Neuronal stem cell (in vitro differentiated cells): ENCODE results near the gene TMEM132E.

Experiments
- DNase-seq: peaks from one replicate; pipeline ENCODE4 v3.0.0-alpha.2; 2013; ENCODE audit warnings: low spot score
- H2AFZ ChIP-seq: one replicate; pipeline ENCODE4 v1.6.1; 2013; ENCODE audit warnings: mild to moderate bottlenecking, low read length, inconsistent platforms
- H2AK5ac ChIP-seq: 2 replicates; pipeline ENCODE4 v1.6.1; 2013; ENCODE audit warnings: low read depth, mild to moderate bottlenecking, inconsistent platforms, low read length, moderate library complexity, mixed read lengths
- H2BK120ac ChIP-seq: 2 replicates; pipeline ENCODE4 v1.6.1; 2013; ENCODE audit warnings: low read depth, mild to moderate bottlenecking, inconsistent platforms, low read length, moderate library complexity, mixed read lengths
- H2BK12ac ChIP-seq: one replicate; pipeline ENCODE4 v1.6.1; 2013; ENCODE audit warnings: low read length, inconsistent platforms
- H2BK15ac ChIP-seq: 2 replicates; pipeline ENCODE4 v1.6.1; 2013; ENCODE audit warnings: mild to moderate bottlenecking, low read length, inconsistent platforms, mixed read lengths
- H2BK5ac ChIP-seq: one replicate; pipeline ENCODE4 v1.6.1; 2013; ENCODE audit warnings: inconsistent platforms, mild to moderate bottlenecking, low read length, moderate library complexity
- H3K14ac ChIP-seq: one replicate; pipeline ENCODE4 v1.6.1; 2013; ENCODE audit warnings: low read length, inconsistent platforms
- H3K18ac ChIP-seq: 2 replicates; pipeline ENCODE4 v1.6.1; 2013; ENCODE audit warnings: low read length, inconsistent platforms
- H3K23ac ChIP-seq: 2 replicates; pipeline ENCODE4 v1.6.1; 2013; ENCODE audit warnings: low read depth, mild to moderate bottlenecking, mixed read lengths, low read length, inconsistent platforms; ENCODE audit not compliant: poor library complexity
- H3K27ac ChIP-seq: replicated peaks from 3 replicates; pipeline ENCODE4 v1.5.1; 2013; ENCODE audit warnings: low read length, inconsistent platforms
- H3K27me3 ChIP-seq, 3 experiments: 2 replicates each; pipeline ENCODE4 v1.6.1; 2013; ENCODE audit warnings: low read length in 3 of 3, mild to moderate bottlenecking in 2 of 3, inconsistent platforms in 1 of 3, low read depth in 1 of 3, mixed read lengths in 1 of 3, moderate library complexity in 1 of 3; ENCODE audit not compliant: control insufficient read depth in 3 of 3, insufficient read depth in 3 of 3
- H3K36me3 ChIP-seq, 2 donors: replicated peaks in 1 of 2; 2 replicates each; pipeline ENCODE4 v1.6.1; 2013; ENCODE audit warnings: low read length in 2 of 2; ENCODE audit not compliant: control insufficient read depth in 2 of 2, insufficient read depth in 2 of 2
- H3K4ac ChIP-seq: 2 replicates; pipeline ENCODE4 v1.6.1; 2013; ENCODE audit warnings: inconsistent platforms, mild to moderate bottlenecking, low read length, moderate library complexity
- H3K4me1 ChIP-seq, 2 donors: 1 replicate in 1 of 2; 2 replicates in 1 of 2; pipeline ENCODE4 v1.6.1; 2013; ENCODE audit warnings: low read length in 2 of 2, low read depth in 1 of 2; ENCODE audit not compliant: control insufficient read depth in 2 of 2, insufficient read depth in 1 of 2
- H3K4me2 ChIP-seq: one replicate; pipeline ENCODE4 v1.6.1; 2013; ENCODE audit warnings: mild to moderate bottlenecking, low read length, inconsistent platforms; ENCODE audit not compliant: insufficient read depth, poor library complexity, severe bottlenecking
- H3K4me3 ChIP-seq, 2 donors: 2 replicates each; pipeline ENCODE4 v1.5.1; 2013; ENCODE audit warnings: low read length in 2 of 2, mild to moderate bottlenecking in 2 of 2, inconsistent platforms in 1 of 2, moderate library complexity in 1 of 2
- H3K79me1 ChIP-seq: one replicate; pipeline ENCODE4 v1.6.1; 2013; ENCODE audit warnings: low read depth, mild to moderate bottlenecking, inconsistent platforms, low read length, moderate library complexity
- H3K9ac ChIP-seq: one replicate; pipeline ENCODE4 v1.6.1; 2013; ENCODE audit warnings: mild to moderate bottlenecking, low read depth, low read length, inconsistent platforms; ENCODE audit not compliant: poor library complexity
- H3K9me3 ChIP-seq, 2 donors: replicated peaks in 1 of 2; 2 replicates each; pipeline versions ENCODE3 to v1.6.1; 2013; ENCODE audit warnings: low read length in 2 of 2, mild to moderate bottlenecking in 2 of 2, inconsistent platforms in 1 of 2, low read depth in 1 of 2, mixed read lengths in 1 of 2, moderate library complexity in 1 of 2; ENCODE audit not compliant: control insufficient read depth in 2 of 2, insufficient read depth in 1 of 2
- H4K8ac ChIP-seq: one replicate; pipeline ENCODE4 v1.6.1; 2013; ENCODE audit warnings: low read depth, mild to moderate bottlenecking, inconsistent platforms, low read length, moderate library complexity
- H4K91ac ChIP-seq: one replicate; pipeline ENCODE4 v1.6.1; 2013; ENCODE audit warnings: low read length, low read depth, mild to moderate bottlenecking, inconsistent platforms; ENCODE audit not compliant: poor library complexity
- WGBS, 2 donors: extraction: QIAGEN DNeasy Blood & Tissue Kit; methylation state at CpG; one replicate each; pipeline ENCODE4 v1.1.7; 2013; ENCODE audit warnings: missing lambda C conversion rate in 2 of 2, mixed read lengths in 1 of 2; ENCODE audit not compliant: insufficient read length in 2 of 2, insufficient replicate concordance in 1 of 2; ENCODE audit errors: extremely low coverage in 2 of 2; 5-methylcytosine and 5-hydroxymethylcytosine counted together

TMEM132E gene

DNA sequence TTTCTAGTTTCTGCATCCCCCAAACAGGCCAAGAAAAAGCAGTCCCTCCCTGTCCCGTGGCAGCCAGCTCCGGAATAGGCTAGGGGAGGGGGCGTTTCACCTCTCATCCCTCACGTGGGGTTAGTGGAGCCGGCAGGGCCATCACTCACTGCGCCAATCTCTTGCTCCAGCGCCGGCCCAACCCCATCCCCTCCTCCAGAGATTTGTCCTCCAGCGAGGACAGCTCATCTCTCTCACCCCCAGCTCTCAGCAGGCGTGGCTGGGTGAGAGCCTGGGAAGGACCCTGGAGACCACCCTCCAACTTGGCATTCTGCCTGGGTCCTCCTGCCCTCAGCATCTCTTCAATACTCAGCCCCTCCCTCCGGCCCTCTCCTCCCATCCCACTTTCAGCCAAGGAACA is 74.1 kb downstream of the TMEM132E start:
- no CpG with 5 or more reads among the region's 11 CpGs for WGBS, 2 donors
- Histone ChIP-seq H4K8ac (no peak overlapping the region), H3K27me3 (no peaks in the 10 kb centered on the region), H3K27ac (no peak overlapping the region), H3K14ac (no peak overlapping the region), H3K4ac (no peak overlapping the region), H2AFZ (no peak overlapping the region), H2BK15ac (no peak overlapping the region), H3K18ac (no peak overlapping the region), H2BK120ac (no peak overlapping the region), H2AK5ac (no peak overlapping the region), H3K4me1 (peaks cover 0 to 7% of the 10 kb centered on the region in 2 donors), H3K36me3 (no peaks in the 10 kb centered on the region), H3K79me1 (no peaks in the 10 kb centered on the region), H3K23ac (no peak overlapping the region), H2BK5ac (no peak overlapping the region), H3K4me3 (no peak overlapping the region), H3K9me3 (no peaks in the 10 kb centered on the region), H2BK12ac (no peak overlapping the region), H3K9ac (no peak overlapping the region), H4K91ac (no peak overlapping the region), H3K4me2 (no peak overlapping the region)
- DNase-seq: no peak

DNA sequence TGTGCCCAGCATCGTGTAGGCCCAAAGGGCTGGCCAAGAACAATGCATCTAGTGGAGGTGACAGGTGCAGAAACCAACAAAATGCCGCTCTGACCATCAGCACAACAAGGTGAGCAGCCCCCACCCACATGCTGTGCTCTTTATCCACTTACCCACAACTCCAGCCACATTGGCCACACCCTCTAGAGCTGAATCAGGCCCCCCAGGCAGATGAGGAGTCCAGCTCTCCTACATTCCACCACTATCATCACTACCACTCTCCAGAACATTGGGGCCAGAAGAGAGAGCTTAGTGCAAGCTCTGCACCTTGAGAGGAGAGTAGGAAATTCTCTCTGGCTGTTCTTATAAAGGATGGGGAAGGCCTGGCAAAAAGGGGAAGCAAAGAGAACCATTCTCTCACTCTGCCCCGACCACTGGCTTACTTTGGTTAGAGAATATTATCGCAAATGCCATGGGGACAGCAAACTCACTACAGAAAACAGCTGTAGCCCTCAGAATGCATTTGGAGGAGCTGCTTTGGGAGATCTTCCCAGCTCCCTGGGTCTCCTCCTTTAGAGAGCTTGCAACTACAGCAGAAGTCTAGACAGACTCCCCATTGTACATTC is 75.0 kb downstream of the TMEM132E start:
- no peak overlapping the region for H3K9ac ChIP-seq
- no peak overlapping the region for H3K4me3 ChIP-seq
- H2AFZ ChIP-seq: no peak overlapping the region
- no peaks in the 10 kb centered on the region for H3K36me3 ChIP-seq
- H3K14ac ChIP-seq: no peak overlapping the region
- no peaks in the 10 kb centered on the region for H3K9me3 ChIP-seq
- no peaks in the 10 kb centered on the region for H3K27me3 ChIP-seq
- DNase-seq: no peak
- H2AK5ac ChIP-seq: no peak overlapping the region
- no peak overlapping the region for H3K27ac ChIP-seq
- H4K8ac ChIP-seq: no peak overlapping the region
- H3K23ac ChIP-seq: no peak overlapping the region
- H2BK5ac ChIP-seq: no peak overlapping the region
- no peak overlapping the region for H2BK12ac ChIP-seq
- H3K4me2 ChIP-seq: no peak overlapping the region
- WGBS, 2 donors: no CpG with 5 or more reads among the region's 4 CpGs
- no peak overlapping the region for H2BK120ac ChIP-seq
- no peak overlapping the region for H2BK15ac ChIP-seq
- no peak overlapping the region for H4K91ac ChIP-seq
- H3K4me1 ChIP-seq: peaks cover 0 to 7% of the 10 kb centered on the region in 2 donors
- no peak overlapping the region for H3K4ac ChIP-seq
- H3K18ac ChIP-seq: peak overlapping the region; percentile 46
- no peaks in the 10 kb centered on the region for H3K79me1 ChIP-seq

DNA sequence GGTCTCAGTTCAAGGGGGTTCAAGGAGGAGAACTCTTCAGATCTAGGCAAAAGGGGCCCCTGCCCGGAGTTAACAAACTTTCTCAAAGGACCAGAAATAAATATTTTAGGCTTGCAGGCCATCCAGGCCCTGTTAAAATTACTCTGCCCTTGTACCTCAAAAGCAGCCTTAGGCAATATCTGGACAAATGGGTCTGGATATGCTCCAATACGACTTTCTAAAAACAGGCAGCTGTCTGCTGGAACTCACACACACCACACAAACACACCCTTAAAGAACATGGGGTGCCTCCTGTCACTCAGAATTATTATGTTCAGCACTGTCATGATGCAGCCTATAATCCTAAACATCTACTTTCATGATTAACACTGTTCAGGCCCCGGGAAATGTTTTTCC is 75.5 kb downstream of the TMEM132E start:
- H2BK12ac ChIP-seq: no peak overlapping the region
- H2BK15ac ChIP-seq: no peak overlapping the region
- no peak overlapping the region for H4K8ac ChIP-seq
- H3K9ac ChIP-seq: no peak overlapping the region
- no peak overlapping the region for H3K23ac ChIP-seq
- no peak overlapping the region for H2AFZ ChIP-seq
- H2AK5ac ChIP-seq: no peak overlapping the region
- H3K4ac ChIP-seq: no peak overlapping the region
- H4K91ac ChIP-seq: no peak overlapping the region
- H3K27ac ChIP-seq: no peak overlapping the region
- no peaks in the 10 kb centered on the region for H3K79me1 ChIP-seq
- H3K4me3 ChIP-seq: no peak overlapping the region
- no peak overlapping the region for H2BK120ac ChIP-seq
- H3K9me3 ChIP-seq: no peaks in the 10 kb centered on the region
- H3K27me3 ChIP-seq: no peaks in the 10 kb centered on the region
- H3K14ac ChIP-seq: no peak overlapping the region
- H3K18ac ChIP-seq: no peak overlapping the region
- no peak overlapping the region for H3K4me2 ChIP-seq
- peaks cover 0 to 7% of the 10 kb centered on the region in 2 donors for H3K4me1 ChIP-seq
- H3K36me3 ChIP-seq: no peaks in the 10 kb centered on the region
- WGBS, 2 donors: no CpG with 5 or more reads among the region's 3 CpGs
- H2BK5ac ChIP-seq: no peak overlapping the region
- DNase-seq: no peak

DNA sequence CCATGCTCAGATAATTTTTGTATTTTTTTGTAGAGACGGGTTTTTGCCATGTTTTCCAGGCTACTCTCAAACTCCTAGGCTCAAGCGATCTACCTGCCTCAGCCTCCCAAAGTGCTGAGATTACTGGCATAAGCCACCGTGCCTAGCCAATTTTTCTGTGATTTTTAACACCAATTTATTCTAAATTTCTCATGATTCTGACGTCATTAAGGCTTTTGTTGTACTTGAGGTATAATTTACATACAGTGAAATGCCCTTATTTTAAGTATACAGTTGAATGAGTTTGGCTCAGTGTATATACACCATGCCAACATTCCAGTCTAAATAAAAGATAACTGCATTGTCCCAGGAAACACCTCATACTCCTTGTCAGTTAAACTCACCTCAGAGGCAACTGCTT is 77.4 kb downstream of the TMEM132E start:
- no peak for DNase-seq
- H3K27ac ChIP-seq: no peak overlapping the region

More for the DNA sequence above, 77.4 kb downstream of the TMEM132E start:
- Histone ChIP-seq H3K4me1 (peaks cover 0 to 5% of the 10 kb centered on the region in 2 donors), H2BK15ac (no peak overlapping the region), H3K4ac (no peak overlapping the region), H3K9me3 (no peaks in the 10 kb centered on the region), H3K36me3 (no peaks in the 10 kb centered on the region), H2BK5ac (no peak overlapping the region), H4K8ac (no peak overlapping the region), H3K14ac (no peak overlapping the region), H3K79me1 (no peaks in the 10 kb centered on the region), H3K4me2 (no peak overlapping the region), H3K27me3 (no peaks in the 10 kb centered on the region), H2BK120ac (no peak overlapping the region), H2BK12ac (no peak overlapping the region), H2AFZ (no peak overlapping the region), H4K91ac (no peak overlapping the region), H3K18ac (no peak overlapping the region), H3K23ac (no peak overlapping the region), H2AK5ac (no peak overlapping the region), H3K4me3 (no peak overlapping the region), H3K9ac (no peak overlapping the region)
- WGBS, 2 donors: no CpG with 5 or more reads among the region's 4 CpGs
